ENCODE measurements around the gene GRAMD4.
A peak's percentile ranks its signal among the peaks of the same experiment; 100 is the strongest.

GRAMD4 gene

GRCh38 chr22:46665751-46666280 lies 45.6 kb downstream of the GRAMD4 start:
- Mint-ChIP-seq H3K9me3 (no peaks in the 10 kb centered on the region), H3K4me1 (peaks cover 30% of the 10 kb centered on the region), H3K4me3 (no peak overlapping the region), H3K36me3 (ENCODE audit: low read depth) (peaks cover 11% of the 10 kb centered on the region), H3K27ac (no peak overlapping the region), H3K27me3 (ENCODE audit: low read depth, poor library complexity) (peaks cover 2% of the 10 kb centered on the region)
- no peak for DNase-seq
- no peak for TF ChIP-seq CTCF (IDR thresholded peaks at IDR 0.05)

- Mint-ChIP-seq H3K27ac (no peak overlapping the region), H3K27me3 (ENCODE audit: low read depth, poor library complexity) (peaks cover 2% of the 10 kb centered on the region)
Measured at GRCh38 chr22:46666577-46667244, 46.5 kb downstream of the GRAMD4 start.

GRCh38 chr22:46667245-46667623 lies 47.0 kb downstream of the GRAMD4 start:
- H3K9me3 Mint-ChIP-seq: no peaks in the 10 kb centered on the region
- H3K4me1 Mint-ChIP-seq: peaks cover 26% of the 10 kb centered on the region
- peaks cover 2% of the 10 kb centered on the region for H3K27me3 Mint-ChIP-seq (ENCODE audit: low read depth, poor library complexity)
- no peak overlapping the region for H3K27ac Mint-ChIP-seq
- peaks cover 11% of the 10 kb centered on the region for H3K36me3 Mint-ChIP-seq (ENCODE audit: low read depth)
- DNase-seq: no peak
- H3K4me3 Mint-ChIP-seq: no peak overlapping the region
- no peak for TF ChIP-seq CTCF (IDR thresholded peaks at IDR 0.05)

More at GRCh38 chr22:46666577-46667244, 46.5 kb downstream of the GRAMD4 start:
- DNase-seq: no peak
- no peak for TF ChIP-seq CTCF (IDR thresholded peaks at IDR 0.05)
- H3K36me3 Mint-ChIP-seq (ENCODE audit: low read depth): peaks cover 11% of the 10 kb centered on the region
- H3K9me3 Mint-ChIP-seq: no peaks in the 10 kb centered on the region
- no peak overlapping the region for H3K4me3 Mint-ChIP-seq
- peaks cover 26% of the 10 kb centered on the region for H3K4me1 Mint-ChIP-seq

GRCh38 chr22:46668116-46668515 lies 47.9 kb downstream of the GRAMD4 start:
- Mint-ChIP-seq H3K27me3 (ENCODE audit: low read depth, poor library complexity) (peaks cover 2% of the 10 kb centered on the region), H3K4me3 (no peak overlapping the region), H3K4me1 (peaks cover 19% of the 10 kb centered on the region), H3K36me3 (ENCODE audit: low read depth) (peaks cover 11% of the 10 kb centered on the region), H3K27ac (no peak overlapping the region), H3K9me3 (no peaks in the 10 kb centered on the region)
- peak; percentile 32 for DNase-seq
- no peak for TF ChIP-seq CTCF (IDR thresholded peaks at IDR 0.05)

GRCh38 chr22:46669201-46669600 lies 49.0 kb downstream of the GRAMD4 start:
- DNase-seq: no peak
- no peak for TF ChIP-seq CTCF (IDR thresholded peaks at IDR 0.05)
- Mint-ChIP-seq H3K27me3 (ENCODE audit: low read depth, poor library complexity) (peaks cover 2% of the 10 kb centered on the region), H3K4me1 (peaks cover 14% of the 10 kb centered on the region), H3K9me3 (no peaks in the 10 kb centered on the region), H3K36me3 (ENCODE audit: low read depth) (peaks cover 11% of the 10 kb centered on the region), H3K27ac (no peak overlapping the region), H3K4me3 (no peak overlapping the region)
